HG03521 (cell line): ENCODE data around the gene COMTD1.

Experiments
- ATAC-seq: cut with Tn5 transposase; IDR thresholded peaks from one replicate; pipeline ENCODE4 v1.9.1; 2021; ENCODE audit warnings: mild to moderate bottlenecking, moderate library complexity; ENCODE audit not compliant: unreplicated experiment

COMTD1 gene

GRCh38 chr10:75235375-75236177, at the start of gene COMTD1:
Gene COMTD1, minus strand, starts transcription at chr10:75235957. Its CDS starts 29 bp downstream, at chr10:75235928.
- peak; percentile 66 for ATAC-seq

- no peak for ATAC-seq
These were observed 48.1 kb upstream of the COMTD1 start for GRCh38 chr10:75283671-75284470.

GRCh38 chr10:75283078-75283670, 47.4 kb upstream of the COMTD1 start:
- ATAC-seq, result no peak

- no peak for ATAC-seq
These were observed 46.2 kb upstream of the COMTD1 start for GRCh38 chr10:75281974-75282373.

GRCh38 chr10:75280236-75280635, 44.5 kb upstream of the COMTD1 start:
- no peak for ATAC-seq

GRCh38 chr10:75276069-75276872, 40.5 kb upstream of the COMTD1 start:
- no peak for ATAC-seq

- ATAC-seq, result no peak
These were observed 37.1 kb upstream of the COMTD1 start for GRCh38 chr10:75272896-75273295.

- ATAC-seq, result no peak
These were observed 36.3 kb upstream of the COMTD1 start for GRCh38 chr10:75272094-75272493.

GRCh38 chr10:75269605-75270004, 33.8 kb upstream of the COMTD1 start:
- no peak for ATAC-seq

- no peak for ATAC-seq
These were observed 31.2 kb upstream of the COMTD1 start for GRCh38 chr10:75266945-75267344.

GRCh38 chr10:75265856-75266255, 30.1 kb upstream of the COMTD1 start:
- ATAC-seq, result no peak

- no peak for ATAC-seq
These were observed 28.0 kb upstream of the COMTD1 start for GRCh38 chr10:75263806-75264205.

GRCh38 chr10:75261813-75262705, 26.3 kb upstream of the COMTD1 start:
- ATAC-seq, result no peak

GRCh38 chr10:75260990-75261389, 25.2 kb upstream of the COMTD1 start:
- ATAC-seq, result no peak

GRCh38 chr10:75254739-75255138, 19.0 kb upstream of the COMTD1 start:
- ATAC-seq, result no peak

- ATAC-seq, result no peak
These were observed 17.8 kb upstream of the COMTD1 start for GRCh38 chr10:75253281-75254220.

- ATAC-seq, result no peak
These were observed 15.2 kb upstream of the COMTD1 start for GRCh38 chr10:75250934-75251333.

GRCh38 chr10:75247797-75248196, 12.0 kb upstream of the COMTD1 start:
- ATAC-seq, result no peak

- no peak for ATAC-seq
These were observed 10.7 kb upstream of the COMTD1 start for GRCh38 chr10:75246506-75246905.
